OCI-LY1 (cell line): ENCODE data around the gene RTP5.

ENCODE experiments used
- CTCF ChIP-seq: fragments of 200-600 bp; sonication (generic), shearing (Covaris generic); IDR thresholded peaks from 2 replicates; pipeline ENCODE4 v1.5.1; 2017; ENCODE audit warnings: mild to moderate bottlenecking, antibody characterized with exemption, low read length, moderate library complexity, mixed read lengths
- EZH2 ChIP-seq: fragments of 200-600 bp; sonication (generic), shearing (Covaris generic); IDR thresholded peaks from 2 replicates; pipeline ENCODE4 v1.8.0; 2017; ENCODE audit warnings: borderline replicate concordance, mixed run types, mild to moderate bottlenecking, antibody characterized with exemption, low read length, moderate library complexity, mixed read lengths

- TF ChIP-seq CTCF (no peak), EZH2 (no peak)
Measured at GRCh38 chr2:241827394-241827793, 42.1 kb upstream of the RTP5 start.
